Subcutaneous abdominal adipose tissue (tissue), 5 donors: ENCODE results near the gene HNF4A.

Source experiments
- H3K27ac ChIP-seq: one replicate; pipeline ENCODE4 v1.7.0; 2013; ENCODE audit warnings: low read depth, mild to moderate bottlenecking, inconsistent platforms, low read length, moderate library complexity
- H3K27me3 ChIP-seq, 5 donors: one replicate each; pipeline ENCODE4 v1.7.0; 2013; ENCODE audit warnings: low read length in 5 of 5, inconsistent platforms in 1 of 5; ENCODE audit not compliant: control insufficient read depth in 5 of 5, insufficient read depth in 4 of 5
- H3K36me3 ChIP-seq, 5 donors: one replicate each; pipeline ENCODE4 v1.7.0; 2013; ENCODE audit warnings: low read length in 5 of 5; ENCODE audit not compliant: control insufficient read depth in 5 of 5, insufficient read depth in 5 of 5
- H3K4me1 ChIP-seq, 5 donors: one replicate each; pipeline ENCODE4 v1.7.0; 2013; ENCODE audit warnings: low read length in 5 of 5, mild to moderate bottlenecking in 3 of 5, moderate library complexity in 1 of 5; ENCODE audit not compliant: control insufficient read depth in 5 of 5, insufficient read depth in 5 of 5
- H3K4me3 ChIP-seq, 5 donors: one replicate each; pipeline ENCODE4 v1.7.0; 2013; ENCODE audit warnings: low read length in 5 of 5, low read depth in 1 of 5
- H3K9ac ChIP-seq, 5 donors: one replicate each; pipeline ENCODE4 v1.7.0; 2013; ENCODE audit warnings: low read length in 5 of 5, mild to moderate bottlenecking in 4 of 5, moderate library complexity in 3 of 5
- H3K9me3 ChIP-seq, 5 donors: one replicate each; pipeline ENCODE4 v1.7.0; 2013; ENCODE audit warnings: low read length in 5 of 5; ENCODE audit not compliant: control insufficient read depth in 5 of 5
- donor health status: healthy.
- donor health status: healthy.
- donor health status: healthy.
- donor health status: healthy.
- donor health status: healthy.

The HNF4A gene

DNA sequence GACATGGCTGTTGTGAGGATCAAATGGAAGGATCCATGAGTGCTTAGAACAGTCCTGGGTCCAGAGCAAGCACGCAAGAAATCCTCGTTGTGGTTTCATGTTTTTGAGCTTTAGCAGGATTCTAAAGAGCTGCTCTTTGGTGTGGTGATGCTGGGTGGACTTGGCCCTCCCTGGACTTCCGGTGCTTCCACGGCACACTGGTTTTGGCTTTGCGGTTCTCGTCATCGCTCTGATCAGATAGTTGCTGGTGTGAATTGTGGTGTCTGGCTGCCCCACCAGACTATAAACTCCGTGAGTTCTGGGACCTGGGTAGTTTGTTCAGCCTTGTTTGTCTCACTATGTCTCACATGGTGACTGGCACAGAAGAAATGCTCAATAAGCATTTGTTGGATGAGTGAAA is 3.3 kb downstream of the HNF4A start:
- Histone ChIP-seq H3K27ac (no peak overlapping the region), H3K36me3 (no peaks in the 10 kb centered on the region), H3K4me3 (no peak overlapping the region), H3K9ac (no peak overlapping the region), H3K4me1 (no peaks in the 10 kb centered on the region), H3K27me3 (peaks cover 0 to 15% (median 0%) of the 10 kb centered on the region in 5 donors), H3K9me3 (no peaks in the 10 kb centered on the region)

DNA sequence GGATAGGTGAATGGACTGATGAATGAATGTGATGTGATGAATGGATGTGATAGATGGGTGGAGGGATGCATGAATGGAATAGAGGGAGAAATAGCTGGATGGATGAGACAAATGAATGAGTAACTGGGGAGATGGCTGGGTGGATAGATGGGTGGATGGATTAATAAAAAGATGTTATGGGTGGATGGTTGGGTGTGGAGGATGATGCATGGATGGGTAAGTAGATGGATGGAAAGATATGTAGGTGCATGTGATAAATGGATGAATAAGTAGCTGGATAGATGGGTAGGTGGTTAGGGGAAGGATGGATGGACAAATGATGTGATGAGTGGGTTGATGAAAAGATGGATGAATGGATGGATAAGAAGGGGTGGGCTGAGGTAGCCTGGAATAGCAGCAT is 4.7 kb downstream of the HNF4A start:
- Histone ChIP-seq H3K27me3 (peaks cover 0 to 13% (median 0%) of the 10 kb centered on the region in 5 donors), H3K36me3 (no peaks in the 10 kb centered on the region), H3K9ac (no peak overlapping the region), H3K9me3 (no peaks in the 10 kb centered on the region), H3K4me3 (no peak overlapping the region), H3K4me1 (no peaks in the 10 kb centered on the region), H3K27ac (no peak overlapping the region)

DNA sequence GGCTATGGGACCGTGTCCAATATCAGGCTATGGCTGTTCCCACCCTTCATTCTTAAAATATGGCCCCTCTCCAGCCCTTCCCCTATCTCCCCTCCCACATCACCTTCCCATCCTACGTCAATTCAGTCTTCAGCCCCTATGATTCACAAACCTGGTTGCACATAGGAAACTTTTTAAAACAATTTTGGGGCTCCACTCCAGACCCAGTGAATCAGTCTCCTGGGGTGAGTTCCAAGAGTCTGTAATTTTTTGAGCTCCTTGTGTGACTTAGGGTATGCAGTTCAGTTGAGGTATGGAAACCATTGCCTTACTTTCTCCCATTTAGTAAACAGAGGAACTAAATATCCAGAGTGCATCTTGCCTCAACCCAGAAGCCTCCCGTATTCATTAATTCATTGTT is 5.5 kb downstream of the HNF4A start:
- Histone ChIP-seq H3K9ac (no peak overlapping the region), H3K36me3 (no peaks in the 10 kb centered on the region), H3K27ac (no peak overlapping the region), H3K27me3 (peaks cover 0 to 5% (median 0%) of the 10 kb centered on the region in 5 donors), H3K4me1 (no peaks in the 10 kb centered on the region), H3K4me3 (no peak overlapping the region), H3K9me3 (no peaks in the 10 kb centered on the region)

DNA sequence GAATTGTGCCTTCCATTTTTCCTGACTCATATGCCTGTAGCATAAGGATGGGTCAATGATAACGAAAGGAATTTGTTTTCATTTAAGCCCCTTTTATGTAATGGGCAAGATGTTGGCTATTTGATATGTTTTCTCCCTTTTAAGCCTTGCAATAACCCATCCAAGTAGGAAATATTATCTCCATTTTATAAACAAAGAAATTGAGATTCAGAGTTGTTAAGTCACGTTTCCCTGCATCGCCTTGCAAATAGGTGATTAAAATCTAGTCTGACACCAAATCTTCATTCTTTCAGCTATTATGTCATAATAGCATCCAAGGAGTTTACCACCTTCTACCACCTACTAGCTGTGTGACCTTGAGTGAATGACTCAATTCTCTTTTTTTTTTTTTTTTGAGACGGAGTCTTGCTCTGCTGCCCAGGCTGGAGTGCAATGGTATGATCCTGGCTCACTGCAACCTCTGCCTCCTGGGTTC is 7.0 kb downstream of the HNF4A start:
- Histone ChIP-seq H3K9ac (no peak overlapping the region), H3K4me1 (no peaks in the 10 kb centered on the region), H3K9me3 (no peaks in the 10 kb centered on the region), H3K27ac (no peak overlapping the region), H3K4me3 (no peak overlapping the region), H3K36me3 (no peaks in the 10 kb centered on the region), H3K27me3 (no peaks in the 10 kb centered on the region)

DNA sequence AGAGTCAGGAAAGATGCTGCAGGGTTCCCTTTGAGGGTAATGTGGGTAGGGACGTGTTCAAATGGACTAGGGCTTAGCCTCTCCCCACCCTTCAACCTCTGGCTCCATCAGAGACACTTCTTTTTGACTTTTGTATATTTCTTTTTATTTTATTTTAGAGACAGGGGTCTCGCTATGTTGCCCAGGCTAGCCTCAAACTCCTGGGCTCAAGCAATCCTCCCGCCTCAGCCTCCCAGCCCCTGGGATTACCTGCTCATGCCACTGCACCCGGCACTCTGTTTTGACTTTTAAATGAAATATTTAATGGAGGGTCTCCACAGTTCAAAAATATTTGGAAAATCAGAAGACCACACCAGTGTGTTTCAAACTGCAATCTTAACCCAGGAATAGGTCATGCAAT is 8.6 kb downstream of the HNF4A start:
- H3K9me3 ChIP-seq: no peaks in the 10 kb centered on the region
- no peaks in the 10 kb centered on the region for H3K36me3 ChIP-seq
- no peak overlapping the region for H3K27ac ChIP-seq
- H3K9ac ChIP-seq: no peak overlapping the region
- no peaks in the 10 kb centered on the region for H3K4me1 ChIP-seq
- H3K4me3 ChIP-seq: no peak overlapping the region
- no peaks in the 10 kb centered on the region for H3K27me3 ChIP-seq

DNA sequence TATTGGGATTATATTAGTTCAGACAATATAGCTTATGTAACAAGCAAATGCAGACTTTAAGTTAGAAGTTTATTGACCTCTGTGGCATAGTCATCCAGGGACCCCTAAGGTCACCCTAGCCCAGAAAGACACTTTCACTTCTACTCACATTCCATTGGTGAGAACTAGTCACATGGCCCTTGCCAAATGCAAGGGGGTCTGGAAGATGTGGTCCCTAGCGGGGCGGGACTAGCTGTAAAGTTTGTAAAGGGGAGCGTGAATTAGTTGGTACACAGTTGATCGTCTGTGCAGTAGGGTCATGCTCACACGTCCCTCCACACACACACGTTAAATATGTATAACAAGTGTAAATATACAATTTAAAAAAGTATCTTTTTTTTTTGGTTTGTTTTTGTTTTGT is 9.3 kb downstream of the HNF4A start:
- H3K36me3 ChIP-seq: no peaks in the 10 kb centered on the region
- H3K9ac ChIP-seq: no peak overlapping the region
- no peaks in the 10 kb centered on the region for H3K9me3 ChIP-seq
- no peaks in the 10 kb centered on the region for H3K4me1 ChIP-seq
- no peak overlapping the region for H3K27ac ChIP-seq
- H3K4me3 ChIP-seq: no peak overlapping the region
- no peaks in the 10 kb centered on the region for H3K27me3 ChIP-seq

DNA sequence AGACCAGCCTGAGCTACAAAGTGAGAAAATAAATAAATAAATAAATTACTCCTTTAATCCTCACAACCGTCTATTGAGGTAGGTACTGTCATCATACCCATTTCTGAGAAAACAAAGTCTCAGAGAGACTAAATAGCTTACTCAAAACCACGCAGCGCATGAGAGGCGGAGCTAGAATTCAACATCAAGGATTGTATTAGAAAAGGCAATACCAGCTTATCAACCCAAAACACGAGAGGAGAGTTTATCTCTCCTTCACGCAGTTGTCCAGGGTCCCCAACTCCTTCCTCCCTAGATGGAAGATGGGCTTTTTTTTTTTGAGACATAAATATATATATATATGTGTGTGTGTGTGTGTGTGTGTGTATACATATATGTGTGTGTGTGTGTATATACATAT is 12.2 kb downstream of the HNF4A start:
- Histone ChIP-seq H3K4me1 (no peaks in the 10 kb centered on the region), H3K27me3 (no peaks in the 10 kb centered on the region), H3K27ac (no peak overlapping the region), H3K9ac (no peak overlapping the region), H3K9me3 (no peaks in the 10 kb centered on the region), H3K4me3 (no peak overlapping the region), H3K36me3 (no peaks in the 10 kb centered on the region)

DNA sequence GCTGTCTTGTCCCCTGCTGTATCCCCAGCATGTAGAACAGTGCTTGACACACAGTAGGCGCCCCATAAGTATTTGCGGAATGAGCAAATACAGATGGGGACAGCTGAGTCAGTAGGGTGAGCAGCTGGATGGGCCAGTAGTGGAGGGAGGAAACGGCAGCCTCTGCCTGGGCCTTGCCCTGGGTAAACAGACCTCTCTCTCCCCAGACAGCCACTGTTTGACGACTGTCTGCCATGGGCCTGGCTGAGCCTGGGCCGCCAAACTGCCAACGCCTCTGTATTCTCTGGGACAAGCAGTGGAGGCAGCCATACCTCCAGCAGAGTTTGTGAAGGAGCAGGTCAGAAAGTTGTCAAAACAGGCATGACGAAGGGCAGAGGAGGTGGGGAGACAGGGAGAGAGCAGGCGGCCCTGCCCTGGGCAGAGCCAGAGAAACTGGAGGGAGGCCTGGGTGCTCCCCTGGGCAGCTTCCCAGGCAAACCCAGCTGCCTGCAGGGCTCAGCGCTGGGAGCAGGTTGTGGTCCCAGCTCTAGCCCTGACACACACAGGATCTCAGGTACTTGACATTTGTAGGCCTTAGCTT is 15.2 kb downstream of the HNF4A start:
- no peaks in the 10 kb centered on the region for H3K9me3 ChIP-seq
- H3K36me3 ChIP-seq: no peaks in the 10 kb centered on the region
- H3K9ac ChIP-seq: no peak overlapping the region
- no peaks in the 10 kb centered on the region for H3K4me1 ChIP-seq
- H3K4me3 ChIP-seq: no peak overlapping the region
- H3K27me3 ChIP-seq: no peaks in the 10 kb centered on the region
- H3K27ac ChIP-seq: no peak overlapping the region

DNA sequence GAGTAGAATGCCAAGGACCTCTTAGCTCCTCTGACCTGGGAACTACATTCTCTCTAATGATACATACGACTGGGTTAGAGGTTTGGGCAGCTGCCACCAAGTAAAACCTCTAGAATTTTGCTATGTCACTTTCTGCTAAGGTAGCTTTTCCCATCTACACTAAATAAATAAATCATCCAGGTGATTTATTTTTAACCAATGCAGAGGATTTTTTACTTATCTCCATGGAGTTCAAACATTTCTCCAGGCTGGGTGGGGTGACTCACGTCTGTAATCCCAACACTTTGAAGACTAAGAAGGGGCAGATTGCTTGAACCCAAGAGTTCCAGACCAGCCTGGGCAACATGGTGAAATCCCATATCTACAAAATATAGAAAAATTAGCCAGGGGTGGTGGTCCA is 27.1 kb downstream of the HNF4A start:
- no peak overlapping the region for H3K27ac ChIP-seq
- H3K36me3 ChIP-seq: no peaks in the 10 kb centered on the region
- H3K4me1 ChIP-seq: no peaks in the 10 kb centered on the region
- no peak overlapping the region for H3K4me3 ChIP-seq
- no peaks in the 10 kb centered on the region for H3K9me3 ChIP-seq
- H3K9ac ChIP-seq: no peak overlapping the region
- H3K27me3 ChIP-seq: peaks cover 0 to 2% (median 0%) of the 10 kb centered on the region in 5 donors

DNA sequence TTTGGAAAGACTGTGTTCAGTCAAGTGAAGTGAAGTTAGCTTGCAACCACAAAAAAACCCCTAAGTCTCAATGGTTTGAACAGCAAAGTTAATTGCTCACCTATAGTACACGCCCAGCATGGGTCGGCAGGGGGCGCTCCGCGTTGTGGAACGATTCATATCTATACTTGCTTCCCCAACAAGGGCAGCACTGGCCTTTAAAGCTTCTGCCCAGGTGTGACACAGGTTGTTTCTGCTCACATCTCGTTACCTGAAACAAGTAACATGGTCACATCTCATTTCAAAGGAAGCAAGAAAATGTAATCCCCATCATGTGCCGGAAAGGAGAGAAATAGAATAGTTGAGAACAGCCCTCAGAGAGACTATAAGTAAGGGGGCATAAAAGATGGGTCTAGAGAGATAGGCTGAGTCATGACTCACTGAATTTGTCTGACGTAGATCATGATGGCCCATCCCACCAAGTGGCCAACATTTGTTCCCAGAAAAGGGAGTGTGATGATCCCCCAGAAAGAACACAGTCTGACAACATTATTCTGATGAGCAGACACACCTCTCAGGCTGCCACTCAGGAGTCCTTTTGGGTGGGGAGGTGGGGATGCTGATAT is 29.0 kb downstream of the HNF4A start:
- no peak overlapping the region for H3K9ac ChIP-seq
- no peak overlapping the region for H3K4me3 ChIP-seq
- no peak overlapping the region for H3K27ac ChIP-seq
- no peaks in the 10 kb centered on the region for H3K9me3 ChIP-seq
- H3K4me1 ChIP-seq: peaks cover 0 to 9% (median 6%) of the 10 kb centered on the region in 5 donors
- H3K36me3 ChIP-seq: no peaks in the 10 kb centered on the region
- peaks cover 0 to 7% (median 2%) of the 10 kb centered on the region in 5 donors for H3K27me3 ChIP-seq
